H1 (cell line): ENCODE data around the gene GARS1. TPM values are rescaled to one million over a fixed set of nuclear protein-coding genes. Genes with fewer than 3 reads are reported as not detected.

Experiments
- CTCF ChIA-PET: fragments of 300-600 bp; sonication (Branson Sonifier 250); formaldehyde crosslinking; loops from one replicate; lab custom pipeline; 2021; ENCODE audit not compliant: partially characterized antibody; lab: Charles Lee
- POLR2A ChIA-PET: fragments of 300-600 bp; sonication (Branson Sonifier 250); formaldehyde crosslinking; loops from one replicate; lab custom pipeline; 2021; ENCODE audit warnings: inconsistent platforms; ENCODE audit not compliant: partially characterized antibody; lab: Charles Lee
- DNase-seq, 2 experiments: peaks; one replicate each; pipeline versions ENCODE4 v3.0.0 to v3.0.0-alpha.2; 2010 to 2022; ENCODE audit warnings: low spot score in 2 of 2, low read depth in 1 of 2, mixed read lengths in 1 of 2
- FAIRE-seq: peaks from 2 replicates; lab custom pipeline; 2011; peaks lifted over from hg19 to GRCh38; lab: Jason Lieb, UNC
- H2AFZ ChIP-seq: 2 replicates; pipeline ENCODE4 v1.8.1; 2012; ENCODE audit warnings: low read length, inconsistent platforms
- H2AK5ac ChIP-seq: 2 replicates; pipeline ENCODE4 v1.6.1; 2013; ENCODE audit warnings: low read depth, low read length
- H2BK120ac ChIP-seq: replicated peaks from 2 replicates; pipeline ENCODE3; 2013; ENCODE audit warnings: low read depth, low read length, inconsistent platforms
- H2BK12ac ChIP-seq: 2 replicates; pipeline ENCODE4 v1.6.1; 2013; ENCODE audit warnings: low read depth, low read length
- H2BK15ac ChIP-seq: 2 replicates; pipeline ENCODE4 v1.6.1; 2013; ENCODE audit warnings: low read length
- H2BK20ac ChIP-seq: 2 replicates; pipeline ENCODE4 v1.6.1; 2013; ENCODE audit warnings: low read length
- H2BK5ac ChIP-seq: 2 replicates; pipeline ENCODE4 v1.6.1; 2013; ENCODE audit warnings: low read depth, low read length
- H3K14ac ChIP-seq: 2 replicates; pipeline ENCODE4 v1.6.1; 2013; ENCODE audit warnings: inconsistent platforms; ENCODE audit not compliant: insufficient read length
- H3K18ac ChIP-seq: 2 replicates; pipeline ENCODE4 v1.6.1; 2013; ENCODE audit warnings: low read length; ENCODE audit errors: extremely low read depth
- H3K23ac ChIP-seq: 2 replicates; pipeline ENCODE4 v1.6.1; 2013; ENCODE audit warnings: inconsistent platforms; ENCODE audit not compliant: insufficient read length
- H3K23me2 ChIP-seq: 2 replicates; pipeline ENCODE4 v1.6.1; 2013; ENCODE audit warnings: low read depth, low read length
- H3K27ac ChIP-seq: 2 replicates; pipeline ENCODE4 v1.6.1; 2011; ENCODE audit warnings: low read depth, low read length, inconsistent platforms
- H3K27me3 ChIP-seq, 4 experiments: replicated peaks in 1 of 4; 1 replicate in 1 of 4; 2 replicates in 3 of 4; pipeline versions ENCODE4 v1.6.1 to v1.8.1; 2011 to 2013; ENCODE audit warnings: low read length in 3 of 4, mild to moderate bottlenecking in 3 of 4, inconsistent platforms in 2 of 4, mixed read lengths in 2 of 4, moderate library complexity in 1 of 4; ENCODE audit not compliant: control insufficient read depth in 3 of 4, insufficient read depth in 3 of 4; ENCODE audit errors: extremely low read depth in 1 of 4
- H3K36me3 ChIP-seq, 4 experiments: 2 replicates each; pipeline versions ENCODE4 v1.6.1 to v1.8.1; 2011 to 2013; ENCODE audit warnings: mild to moderate bottlenecking in 4 of 4, low read length in 3 of 4, moderate library complexity in 2 of 4, control low read depth in 1 of 4, inconsistent platforms in 1 of 4; ENCODE audit not compliant: insufficient read depth in 4 of 4, control insufficient read depth in 2 of 4
- H3K4ac ChIP-seq: replicated peaks from 2 replicates; pipeline ENCODE3; 2013; ENCODE audit warnings: low read length, low read depth, mixed read lengths, inconsistent platforms; ENCODE audit not compliant: insufficient read length
- H3K4me1 ChIP-seq, 4 experiments: replicated peaks in 1 of 4; 1 replicate in 1 of 4; 2 replicates in 3 of 4; pipeline versions ENCODE4 v1.6.1 to v1.8.1; 2011 to 2013; ENCODE audit warnings: low read length in 3 of 4, inconsistent platforms in 2 of 4, mixed read lengths in 1 of 4; ENCODE audit not compliant: insufficient read depth in 4 of 4, control insufficient read depth in 3 of 4
- H3K4me2 ChIP-seq, 2 experiments: 2 replicates each; pipeline versions ENCODE4 v1.6.1 to v1.8.1; 2011 to 2013; ENCODE audit warnings: low read depth in 2 of 2, low read length in 2 of 2, control low read depth in 1 of 2, inconsistent platforms in 1 of 2, mild to moderate bottlenecking in 1 of 2; ENCODE audit not compliant: insufficient read depth in 1 of 2
- H3K4me3 ChIP-seq, 4 experiments: fragments of 200-600, 300-600 bp in 1 of 4; sonication (generic), shearing (Covaris generic), sonication (Bioruptor Twin) in 1 of 4; 2 replicates each; pipeline versions ENCODE4 v1.5.1 to v1.8.1; 2011 to 2016; ENCODE audit warnings: low read length in 4 of 4, low read depth in 3 of 4, control low read depth in 2 of 4, inconsistent platforms in 2 of 4, mild to moderate bottlenecking in 2 of 4, mixed read lengths in 1 of 4, moderate library complexity in 1 of 4; ENCODE audit not compliant: insufficient read depth in 2 of 4; ENCODE audit errors: extremely low read depth in 1 of 4
- H3K56ac ChIP-seq: replicated peaks from 2 replicates; pipeline ENCODE3; 2013; ENCODE audit warnings: low read depth, mild to moderate bottlenecking, mixed read lengths, low read length, inconsistent platforms; ENCODE audit not compliant: insufficient read length
- H3K79me1 ChIP-seq: 2 replicates; pipeline ENCODE4 v1.6.1; 2013; ENCODE audit warnings: low read depth, low read length, control low read depth
- H3K79me2 ChIP-seq, 2 experiments: 2 replicates each; pipeline versions ENCODE4 v1.6.1 to v1.8.1; 2012 to 2013; ENCODE audit warnings: low read length in 2 of 2, mild to moderate bottlenecking in 2 of 2, inconsistent platforms in 1 of 2; ENCODE audit not compliant: insufficient read depth in 2 of 2, control insufficient read depth in 1 of 2
- H3K9ac ChIP-seq, 4 experiments: replicated peaks in 1 of 4; 1 replicate in 1 of 4; 2 replicates in 3 of 4; pipeline versions ENCODE4 v1.6.1 to v1.8.1; 2011 to 2013; ENCODE audit warnings: low read depth in 3 of 4, low read length in 3 of 4, control low read depth in 2 of 4, mild to moderate bottlenecking in 2 of 4, moderate library complexity in 2 of 4, inconsistent platforms in 1 of 4; ENCODE audit errors: extremely low read depth in 1 of 4
- H3K9me3 ChIP-seq, 2 experiments: 2 replicates each; pipeline versions ENCODE4 v1.6.1 to v1.8.1; 2012 to 2013; ENCODE audit warnings: mild to moderate bottlenecking in 2 of 2, moderate library complexity in 2 of 2, control low read depth in 1 of 2, inconsistent platforms in 1 of 2, low read depth in 1 of 2, low read length in 1 of 2, mixed read lengths in 1 of 2; ENCODE audit not compliant: insufficient read depth in 2 of 2
- H4K20me1 ChIP-seq, 2 experiments: replicated peaks in 1 of 2; 2 replicates each; pipeline versions ENCODE3 to v1.8.1; 2011 to 2013; ENCODE audit warnings: inconsistent platforms in 2 of 2, low read length in 2 of 2, mild to moderate bottlenecking in 1 of 2; ENCODE audit not compliant: insufficient read depth in 2 of 2, control insufficient read depth in 1 of 2
- H4K5ac ChIP-seq: 2 replicates; pipeline ENCODE4 v1.6.1; 2013; ENCODE audit warnings: low read length, low read depth, mixed read lengths, inconsistent platforms; ENCODE audit not compliant: insufficient read length
- H4K8ac ChIP-seq: 2 replicates; pipeline ENCODE4 v1.8.0; 2013; ENCODE audit warnings: mild to moderate bottlenecking, moderate library complexity, low read length, inconsistent platforms; ENCODE audit not compliant: insufficient read depth; ENCODE audit errors: extremely low read depth
- H4K91ac ChIP-seq: replicated peaks from 2 replicates; pipeline ENCODE3; 2013; ENCODE audit warnings: low read length, mixed read lengths, inconsistent platforms; ENCODE audit not compliant: insufficient read length
- MAFK ChIP-seq: IDR thresholded peaks from 2 replicates; pipeline ENCODE4 v1.6.1; 2012; ENCODE audit warnings: low read depth, mild to moderate bottlenecking, improper control_type of control experiment, low read length
- SRF ChIP-seq: IDR thresholded peaks from 2 replicates; pipeline ENCODE4 v1.6.1; 2011; ENCODE audit warnings: mild to moderate bottlenecking, low read depth, low read length, moderate library complexity
- WGBS, 2 experiments: shearing (Covaris generic) in 1 of 2; methylation state at CpG; one replicate each; pipeline versions ENCODE4 v1.1.6 to v1.1.7; 2013 to 2015; ENCODE audit warnings: low lambda C conversion rate in 2 of 2, mixed read lengths in 2 of 2, inconsistent platforms in 1 of 2, low coverage in 1 of 2, missing lambda C conversion rate in 1 of 2; ENCODE audit not compliant: insufficient replicate concordance in 2 of 2, insufficient coverage in 1 of 2, insufficient read length in 1 of 2; ENCODE audit errors: extremely low coverage in 1 of 2, missing lambda C conversion rate in 1 of 2; 5-methylcytosine and 5-hydroxymethylcytosine counted together
- polyA plus RNA-seq, 7 experiments: library from polyadenylated mRNA; depleted of rRNA in 3 of 7; stranded (reverse) in 5 of 7; unstranded in 2 of 7; fragments of >200 nt in 5 of 7; fragments of 200-250 nt in 2 of 7; gene quantifications; 1 replicate in 5 of 7; 2 replicates in 1 of 7; 4 replicates in 1 of 7; pipeline versions ENCODE4 v1.2.1 to v1.2.3, GENCODE V29; 2011 to 2013; ENCODE audit warnings: missing spikeins in 2 of 7, mixed read lengths in 2 of 7
- total RNA-seq: library from RNA; stranded (reverse); fragmentation: NEBNext Ultra II Directional; extraction: Animal tissue kit (Norgen Biotek cat#: 25700); gene quantifications from 2 replicates; pipeline ENCODE4 v1.2.1, GENCODE V29; 2021

The GARS1 gene
- total and polyA plus RNA-seq, 2 of the 8 experiments (the other 6 are each of a cell fraction or from before 2014, with no cell fraction given) = 270 to 476 TPM

GRCh38 chr7:30613366-30614325 lies 19.0 kb downstream of the GARS1 start:
- Histone ChIP-seq H2BK15ac (no peak overlapping the region), H3K4me1 (no peaks in the 10 kb centered on the region), H3K79me2 (peaks cover 0 to 49% of the 10 kb centered on the region in 2 experiments; a peak in 2 of 4 replicates), H4K91ac (no peak overlapping the region), H4K5ac (no peak overlapping the region), H3K4ac (no peak overlapping the region), H3K79me1 (no peaks in the 10 kb centered on the region), H3K9me3 (no peaks in the 10 kb centered on the region), H3K14ac (no peak overlapping the region), H2BK120ac (no peak overlapping the region), H3K23me2 (no peaks in the 10 kb centered on the region), H3K4me2 (no peak overlapping the region), H2BK5ac (no peak overlapping the region), H3K23ac (no peak overlapping the region), H2BK20ac (no peak overlapping the region), H2AFZ (no peak overlapping the region), H2BK12ac (no peak overlapping the region), H2AK5ac (no peak overlapping the region), H3K27me3 (no peaks in the 10 kb centered on the region), H4K8ac (no peak overlapping the region), H3K9ac (no peak overlapping the region), H3K27ac (no peak overlapping the region), H3K36me3 (peaks cover 41 to 98% (median 71%) of the 10 kb centered on the region in 4 experiments), H3K18ac (no peak overlapping the region), H3K4me3 (no peak overlapping the region), H3K56ac (no peak overlapping the region), H4K20me1 (peaks cover 6 to 10% of the 10 kb centered on the region in 2 experiments)
- no peak for FAIRE-seq
- DNase-seq = no peak
- ChIA-PET CTCF (interaction anchor here (1.6 to 1.8 kb wide), 2 partner anchors 14 to 126 kb away, joined by 3 to 9 read pairs; no protein-coding TSS in a partner anchor), POLR2A (interaction anchor here (1.8 to 11.3 kb wide), 7 partner anchors 8 to 21 kb away, joined by 7 to 323 read pairs (median 20); partner anchors contain the start of gene GARS1)
- TF ChIP-seq MAFK (peak; percentile 69; the same call in 1 of the 2 replicates), SRF (no peak)
- WGBS, 2 experiments = 91% methylated on average over 4 of the region's 4 CpGs; no CpG with 5 or more reads in 1 of the 2 experiments
